HT-29 (cell line): Measurements from ENCODE around the gene TTC39B. TPM values are rescaled to one million over a fixed set of nuclear protein-coding genes. Genes with fewer than 3 reads are reported as not detected.

ENCODE experiments used
- DNase-seq: peaks from one replicate; pipeline ENCODE4 v3.0.0-alpha.2; 2015; ENCODE audit warnings: low spot score
- total RNA-seq: library from RNA; depleted of rRNA; stranded (reverse); fragments of >200 nt; shearing (Covaris generic); gene quantifications from 2 replicates; pipeline ENCODE4 v1.2.3, GENCODE V29; 2014

Gene TTC39B
- total RNA-seq, 1 experiment from 2014 or later: 3.9 TPM

GRCh38 chr9:15180124-15180523 is 126.9 kb downstream of the TTC39B start:
- DNase-seq: no peak

- no peak for DNase-seq
Observed at GRCh38 chr9:15178631-15179030, 128.4 kb downstream of the TTC39B start.

GRCh38 chr9:15176836-15177235 is 130.2 kb downstream of the TTC39B start:
- DNase-seq: no peak

GRCh38 chr9:15163931-15164330 is 143.1 kb downstream of the TTC39B start:
- no peak for DNase-seq

GRCh38 chr9:15161753-15162152 is 145.3 kb downstream of the TTC39B start:
- no peak for DNase-seq

GRCh38 chr9:15160673-15161072 is 146.3 kb downstream of the TTC39B start:
- no peak for DNase-seq

- no peak for DNase-seq
Observed at GRCh38 chr9:15158064-15158463, 149.0 kb downstream of the TTC39B start.

GRCh38 chr9:15157381-15157780 is 149.6 kb downstream of the TTC39B start:
- DNase-seq: no peak

- DNase-seq: no peak
Observed at GRCh38 chr9:15156241-15156640, 150.8 kb downstream of the TTC39B start.

GRCh38 chr9:15155826-15156225 is 151.2 kb downstream of the TTC39B start:
- DNase-seq: no peak

GRCh38 chr9:15155323-15155722 is 151.7 kb downstream of the TTC39B start:
- DNase-seq: no peak

GRCh38 chr9:15154677-15155076 is 152.3 kb downstream of the TTC39B start:
- no peak for DNase-seq

GRCh38 chr9:15153961-15154360 is 153.1 kb downstream of the TTC39B start:
- DNase-seq: no peak

GRCh38 chr9:15150939-15151338 is 156.1 kb downstream of the TTC39B start:
- DNase-seq: no peak

- no peak for DNase-seq
Observed at GRCh38 chr9:15149450-15149849, 157.6 kb downstream of the TTC39B start.

- DNase-seq: no peak
Observed at GRCh38 chr9:15146268-15146700, 160.7 kb downstream of the TTC39B start.

- no peak for DNase-seq
Observed at GRCh38 chr9:15144622-15145061, 162.4 kb downstream of the TTC39B start.

- DNase-seq: peak; percentile 51
Observed at GRCh38 chr9:15142878-15143534, 164.0 kb downstream of the TTC39B start.

GRCh38 chr9:15140051-15140450 is 167.0 kb downstream of the TTC39B start:
- DNase-seq: no peak

- no peak for DNase-seq
Observed at GRCh38 chr9:15139469-15139868, 167.5 kb downstream of the TTC39B start.

GRCh38 chr9:15138357-15138686 is 168.7 kb downstream of the TTC39B start:
- DNase-seq: no peak

GRCh38 chr9:15137658-15138356 is 169.2 kb downstream of the TTC39B start:
- no peak for DNase-seq

- DNase-seq: no peak
Observed at GRCh38 chr9:15137089-15137488, 169.9 kb downstream of the TTC39B start.
